GM18858 (cell line): ENCODE results near the gene COA7.

Experiments used
- ATAC-seq: cut with Tn5 transposase; IDR thresholded peaks from one replicate; pipeline ENCODE4 v1.9.1; 2021; ENCODE audit not compliant: unreplicated experiment

Gene COA7

GRCh38 chr1:52670604-52671003, 27.5 kb downstream of the COA7 start:
- ATAC-seq: no peak

- no peak for ATAC-seq
Observed at GRCh38 chr1:52669696-52670095, 28.5 kb downstream of the COA7 start.

- no peak for ATAC-seq
Observed at GRCh38 chr1:52668711-52669110, 29.4 kb downstream of the COA7 start.

GRCh38 chr1:52667984-52668383, 30.2 kb downstream of the COA7 start:
- no peak for ATAC-seq

GRCh38 chr1:52667290-52667689, 30.9 kb downstream of the COA7 start:
- no peak for ATAC-seq

GRCh38 chr1:52665006-52665941, 32.9 kb downstream of the COA7 start:
- no peak for ATAC-seq

GRCh38 chr1:52663716-52664115, 34.4 kb downstream of the COA7 start:
- ATAC-seq: no peak

GRCh38 chr1:52662645-52663313, 35.4 kb downstream of the COA7 start:
- ATAC-seq: no peak

- ATAC-seq: no peak
Observed at GRCh38 chr1:52660807-52661206, 37.3 kb downstream of the COA7 start.

GRCh38 chr1:52659851-52660596, 38.1 kb downstream of the COA7 start:
- ATAC-seq: no peak

GRCh38 chr1:52659356-52659755, 38.8 kb downstream of the COA7 start:
- no peak for ATAC-seq

GRCh38 chr1:52658795-52659194, 39.4 kb downstream of the COA7 start:
- ATAC-seq: no peak

- ATAC-seq: no peak
Observed at GRCh38 chr1:52657702-52658101, 40.4 kb downstream of the COA7 start.

- no peak for ATAC-seq
Observed at GRCh38 chr1:52654063-52654462, 44.1 kb downstream of the COA7 start.

- no peak for ATAC-seq
Observed at GRCh38 chr1:52653207-52653849, 44.8 kb downstream of the COA7 start.

GRCh38 chr1:52651904-52652303, 46.2 kb downstream of the COA7 start:
- ATAC-seq: no peak

GRCh38 chr1:52645261-52645660, 52.9 kb downstream of the COA7 start:
- ATAC-seq: no peak

GRCh38 chr1:52641307-52641706, 56.8 kb downstream of the COA7 start:
- ATAC-seq: no peak

- ATAC-seq: no peak
Observed at GRCh38 chr1:52640697-52641096, 57.5 kb downstream of the COA7 start.

- no peak for ATAC-seq
Observed at GRCh38 chr1:52637946-52638345, 60.2 kb downstream of the COA7 start.
